Measurements from ENCODE around the gene TMEM163.
"Not testable (repeated sequence)": the region's sequence is repeated elsewhere in the genome, so short reads cannot be mapped to it uniquely, and the experiment has no call there.

TMEM163 gene

DNA sequence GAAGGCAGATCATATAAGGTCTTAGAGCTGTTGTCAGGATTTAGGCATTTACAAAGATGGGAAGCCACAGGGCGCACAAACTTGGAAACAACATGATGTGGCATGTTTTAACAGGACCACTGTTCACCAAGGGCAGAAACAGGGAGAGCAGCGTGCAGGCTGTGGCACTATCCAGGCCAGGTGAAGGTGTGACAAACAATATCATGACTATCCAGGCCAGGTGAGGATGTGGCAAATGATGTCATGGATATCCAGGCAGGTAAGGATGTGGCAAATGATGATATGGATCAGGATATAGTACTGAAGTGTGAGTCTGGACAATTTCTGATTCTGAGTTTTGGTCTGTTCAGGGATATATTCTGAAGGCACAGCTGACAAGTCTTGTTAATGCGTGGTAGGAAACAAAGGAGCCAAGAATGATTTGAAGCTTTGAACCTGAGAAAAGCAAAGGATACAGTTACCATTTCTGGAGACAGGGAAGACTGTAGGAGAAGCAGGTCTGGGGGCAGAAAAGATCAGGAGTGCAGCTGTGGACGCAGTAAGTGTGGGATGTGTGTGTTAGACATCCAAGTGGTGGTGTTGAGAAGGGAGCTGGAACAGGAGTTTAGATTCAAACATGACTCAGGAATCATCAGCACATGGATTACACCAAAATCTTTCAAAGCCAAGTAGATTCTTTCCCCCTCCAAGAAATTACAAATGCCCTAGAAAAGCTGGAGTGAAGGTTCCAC lies 205.9 kb downstream of the TMEM163 start:
- no peaks in the 10 kb centered on the region for H3K27me3 ChIP-seq (ENCODE audit: insufficient read depth, low read length)
- no peak overlapping the region for H2AFZ ChIP-seq (ENCODE audit: low read length)
- no peaks in the 10 kb centered on the region for H3K9me3 ChIP-seq (ENCODE audit: low read length)
- no peaks in the 10 kb centered on the region for H3F3A ChIP-seq (ENCODE audit: insufficient read depth, low read length)
- H3K79me2 ChIP-seq (ENCODE audit: insufficient read depth, low read length): no peaks in the 10 kb centered on the region
- H3K4me3 ChIP-seq (ENCODE audit: low read depth, low read length, poor library complexity, severe bottlenecking): no peak overlapping the region
- H3K27ac ChIP-seq (ENCODE audit: low read depth, low read length, poor library complexity, severe bottlenecking): no peak overlapping the region
- no peak for TF ChIP-seq CTCF (IDR thresholded peaks at IDR 0.05; ENCODE audit: low read length)
- TF ChIP-seq EZH2 (IDR thresholded peaks at IDR 0.05; ENCODE audit: borderline replicate concordance, low read length): no peak
- no peak overlapping the region for H3K9ac ChIP-seq (ENCODE audit: low read length)
- H3K4me1 ChIP-seq (ENCODE audit: insufficient read depth, low read length, severe bottlenecking): no peaks in the 10 kb centered on the region
- no peaks in the 10 kb centered on the region for H4K20me1 ChIP-seq (ENCODE audit: insufficient read depth, low read length)
- H3K4me2 ChIP-seq (ENCODE audit: low read length): no peak overlapping the region
- no peaks in the 10 kb centered on the region for H3K9me2 ChIP-seq (ENCODE audit: low read depth, low read length)
- H3K36me3 ChIP-seq (ENCODE audit: insufficient read depth, low read length): no peaks in the 10 kb centered on the region

DNA sequence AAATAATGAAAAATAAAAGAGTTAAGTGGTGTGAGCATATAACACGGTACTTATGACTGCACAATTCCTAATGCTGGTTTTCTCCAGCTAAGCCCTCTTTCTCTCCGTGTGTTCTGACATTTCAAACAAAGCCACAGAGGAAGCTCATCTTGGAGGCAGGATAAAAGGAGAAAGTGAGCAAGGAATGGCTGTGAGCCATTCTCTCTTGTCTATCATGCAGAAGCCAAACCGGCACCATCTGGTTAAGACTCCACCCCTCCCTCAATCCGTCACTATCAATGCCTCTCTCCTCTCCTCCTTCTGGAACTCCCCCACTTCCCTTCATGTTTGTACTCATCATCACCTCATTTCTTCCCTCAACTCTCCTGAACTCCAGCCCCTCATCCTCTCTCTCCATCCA lies 210.4 kb downstream of the TMEM163 start:
- Histone ChIP-seq H3K9me2 (ENCODE audit: low read depth, low read length) (no peaks in the 10 kb centered on the region), H3K4me3 (ENCODE audit: low read depth, low read length, poor library complexity, severe bottlenecking) (no peak overlapping the region), H3K4me1 (ENCODE audit: insufficient read depth, low read length, severe bottlenecking) (no peaks in the 10 kb centered on the region), H3K9ac (ENCODE audit: low read length) (no peak overlapping the region), H3K27me3 (ENCODE audit: insufficient read depth, low read length) (no peaks in the 10 kb centered on the region), H2AFZ (ENCODE audit: low read length) (no peak overlapping the region), H3K27ac (ENCODE audit: low read depth, low read length, poor library complexity, severe bottlenecking) (no peak overlapping the region), H3K36me3 (ENCODE audit: insufficient read depth, low read length) (no peaks in the 10 kb centered on the region), H3K4me2 (ENCODE audit: low read length) (no peak overlapping the region), H3K9me3 (ENCODE audit: low read length) (no peaks in the 10 kb centered on the region), H3F3A (ENCODE audit: insufficient read depth, low read length) (no peaks in the 10 kb centered on the region), H3K79me2 (ENCODE audit: insufficient read depth, low read length) (no peaks in the 10 kb centered on the region), H4K20me1 (ENCODE audit: insufficient read depth, low read length) (no peaks in the 10 kb centered on the region)
- no peak for TF ChIP-seq EZH2 (IDR thresholded peaks at IDR 0.05; ENCODE audit: borderline replicate concordance, low read length)
- no peak for TF ChIP-seq CTCF (IDR thresholded peaks at IDR 0.05; ENCODE audit: low read length)

- H3K36me3 ChIP-seq (ENCODE audit: insufficient read depth, low read length): no peaks in the 10 kb centered on the region
- no peak overlapping the region for H2AFZ ChIP-seq (ENCODE audit: low read length)
- no peak overlapping the region for H3K4me2 ChIP-seq (ENCODE audit: low read length)
- H3K9me3 ChIP-seq (ENCODE audit: low read length): no peaks in the 10 kb centered on the region
- peaks cover under 1% of the 10 kb centered on the region; the same call in 1 of the 2 replicates for H3K27me3 ChIP-seq (ENCODE audit: insufficient read depth, low read length)
- no peaks in the 10 kb centered on the region for H3F3A ChIP-seq (ENCODE audit: insufficient read depth, low read length)
- no peak for TF ChIP-seq CTCF (IDR thresholded peaks at IDR 0.05; ENCODE audit: low read length)
- H3K9ac ChIP-seq (ENCODE audit: low read length): no peak overlapping the region
- no peaks in the 10 kb centered on the region for H3K79me2 ChIP-seq (ENCODE audit: insufficient read depth, low read length)
- no peak overlapping the region for H3K27ac ChIP-seq (ENCODE audit: low read depth, low read length, poor library complexity, severe bottlenecking)
- no peaks in the 10 kb centered on the region for H3K9me2 ChIP-seq (ENCODE audit: low read depth, low read length)
- H3K4me3 ChIP-seq (ENCODE audit: low read depth, low read length, poor library complexity, severe bottlenecking): no peak overlapping the region
- H3K4me1 ChIP-seq (ENCODE audit: insufficient read depth, low read length, severe bottlenecking): no peaks in the 10 kb centered on the region
- H4K20me1 ChIP-seq (ENCODE audit: insufficient read depth, low read length): no peaks in the 10 kb centered on the region
Observed at GRCh38 chr2:134507697-134508096, 211.1 kb downstream of the TMEM163 start.

DNA sequence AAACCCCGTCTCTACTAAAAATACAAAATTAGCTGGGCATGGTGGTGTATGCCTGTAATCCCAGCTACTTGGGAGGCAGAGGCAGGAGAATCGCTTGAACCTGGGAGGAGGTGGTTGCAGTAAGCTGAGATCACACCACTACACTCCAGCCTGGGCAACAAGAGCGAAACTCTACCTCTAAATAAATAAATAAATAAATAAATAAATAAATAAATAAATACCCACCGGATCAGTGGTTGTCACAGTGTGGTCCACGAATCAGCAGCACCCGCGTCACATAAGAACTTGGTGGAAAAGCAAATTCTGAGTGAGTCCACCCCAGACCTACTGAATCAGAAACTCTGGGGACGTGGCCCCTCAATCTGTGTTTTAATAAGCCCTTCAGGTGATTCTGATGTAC lies 211.6 kb downstream of the TMEM163 start:
- H3K9ac ChIP-seq (ENCODE audit: low read length); H3K79me2 ChIP-seq (ENCODE audit: insufficient read depth, low read length); H3K9me3 ChIP-seq (ENCODE audit: low read length); H3K9me2 ChIP-seq (ENCODE audit: low read depth, low read length); H3F3A ChIP-seq (ENCODE audit: insufficient read depth, low read length); H3K27me3 ChIP-seq (ENCODE audit: insufficient read depth, low read length); H3K27ac ChIP-seq (ENCODE audit: low read depth, low read length, poor library complexity, severe bottlenecking); H3K4me2 ChIP-seq (ENCODE audit: low read length); H3K4me1 ChIP-seq (ENCODE audit: insufficient read depth, low read length, severe bottlenecking); H3K36me3 ChIP-seq (ENCODE audit: insufficient read depth, low read length); H2AFZ ChIP-seq (ENCODE audit: low read length); H4K20me1 ChIP-seq (ENCODE audit: insufficient read depth, low read length); H3K4me3 ChIP-seq (ENCODE audit: low read depth, low read length, poor library complexity, severe bottlenecking): not testable (repeated sequence)

Measured in OCI-LY1 (cell line).